Activated T-cell treated with anti-CD3 and anti-CD28 coated beads for 4 hours (primary cell): ENCODE measurements around the gene GNB1L.
"Not testable (repeated sequence)": the region's sequence is repeated elsewhere in the genome, so short reads cannot be mapped to it uniquely, and the experiment has no call there.

ENCODE experiments used
- DNase-seq: peaks from one replicate; pipeline ENCODE4 v3.0.0-alpha.2; 2020

The GNB1L gene

DNA sequence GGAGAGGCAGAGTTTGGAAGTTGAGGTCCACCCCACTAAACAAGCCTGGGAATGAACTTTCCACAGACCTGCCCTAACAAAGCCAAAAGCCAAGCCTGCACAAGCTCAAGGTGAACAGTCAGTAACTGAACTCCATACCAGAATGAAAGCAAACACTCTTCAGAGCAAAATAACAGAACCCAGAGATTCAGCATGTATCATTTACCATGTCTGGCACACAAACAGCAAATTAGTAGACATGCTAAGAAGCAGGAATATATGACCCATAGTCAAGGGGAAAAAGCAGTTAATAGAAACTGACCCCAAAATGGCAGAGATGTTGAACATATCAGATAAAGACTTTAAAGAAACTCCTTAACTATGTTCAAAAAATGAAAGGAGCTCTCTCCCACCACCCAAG lies 62.8 kb downstream of the GNB1L start:
- DNase-seq, result no peak

DNA sequence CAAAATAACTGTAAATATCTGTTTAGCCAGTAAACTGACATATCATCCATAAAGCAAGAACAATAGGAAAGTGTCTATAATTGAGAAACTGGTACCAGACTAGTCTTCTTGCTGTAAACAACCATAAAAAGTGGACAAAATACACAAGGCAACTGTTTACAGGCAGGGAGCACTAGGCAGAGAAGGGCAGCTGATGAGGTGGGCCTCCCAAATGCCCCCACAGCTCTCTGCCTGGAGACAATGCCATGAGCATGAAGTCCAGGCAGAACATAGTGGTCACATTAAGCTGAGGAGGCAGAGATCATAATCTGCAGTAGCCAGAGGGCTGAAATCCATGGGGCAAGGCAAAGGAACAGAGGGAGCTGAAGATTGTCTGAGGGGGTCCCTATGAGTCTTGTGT lies 63.4 kb downstream of the GNB1L start:
- no peak for DNase-seq

DNA sequence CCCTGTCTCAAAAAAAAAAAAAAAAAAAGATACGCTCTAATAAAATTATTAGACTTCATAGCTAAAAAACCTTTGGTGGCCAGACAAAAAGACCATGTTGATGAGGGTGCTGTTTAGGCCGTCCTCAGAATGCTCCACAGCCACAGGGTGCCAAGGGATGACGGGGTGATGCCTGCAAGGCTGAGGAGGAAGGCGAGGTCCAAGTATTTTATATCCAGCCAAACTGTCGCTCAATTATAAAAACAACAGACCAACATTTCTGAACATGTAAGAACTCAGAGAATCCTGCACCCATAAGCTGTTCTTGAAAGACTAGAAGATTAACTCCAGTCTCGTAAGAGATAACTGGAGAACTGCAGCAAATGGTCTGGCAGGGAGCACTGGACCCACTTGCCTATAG lies 64.8 kb downstream of the GNB1L start:
- no peak for DNase-seq

DNA sequence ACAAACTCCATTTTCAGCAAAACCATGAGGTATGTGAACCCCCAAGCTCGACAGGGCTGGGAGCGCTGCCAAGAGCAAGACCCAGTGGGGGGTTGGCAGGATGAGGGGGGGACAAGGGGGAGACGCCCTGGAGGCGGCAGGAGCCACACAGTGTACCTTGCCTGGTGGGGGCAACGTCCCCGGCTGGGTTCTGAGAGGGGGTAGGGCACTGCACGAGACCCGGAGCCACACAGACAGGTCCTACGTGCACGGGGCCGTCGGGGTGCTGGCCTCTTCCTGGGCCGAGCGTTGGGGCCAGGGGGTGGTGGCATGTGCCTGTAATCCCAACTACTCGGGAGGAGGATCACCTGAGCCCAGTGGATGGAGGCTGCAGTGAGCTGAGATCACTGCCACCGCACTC lies 65.3 kb downstream of the GNB1L start:
- DNase-seq, result no peak

DNA sequence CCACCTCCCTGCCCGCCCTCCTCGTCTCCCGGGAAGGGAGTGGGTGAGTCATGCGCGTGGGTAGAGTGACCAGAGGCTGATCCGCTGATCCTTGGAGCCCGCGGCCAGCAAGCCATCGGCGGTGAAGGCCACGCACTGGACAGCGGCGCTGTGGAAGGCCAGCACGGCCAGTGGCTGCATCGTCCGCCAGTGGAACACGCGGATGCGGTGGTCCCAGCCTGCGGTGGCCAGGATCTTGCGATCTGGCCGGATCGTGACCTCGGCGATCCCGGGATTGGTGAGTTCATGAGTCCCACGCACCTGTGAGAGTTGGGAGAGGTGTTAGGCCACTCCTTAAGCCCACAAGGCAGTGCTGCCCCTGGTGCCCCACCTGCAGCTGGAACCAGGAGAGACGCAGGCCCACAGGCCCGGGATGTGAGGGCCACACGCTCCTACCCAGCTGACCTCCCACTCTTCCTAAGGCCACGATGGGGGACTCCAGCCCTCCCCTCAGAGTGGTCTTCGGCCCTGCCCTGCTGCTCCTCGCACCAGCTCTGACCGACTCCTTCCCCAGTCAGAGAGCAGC lies 65.9 kb downstream of the GNB1L start:
- no peak for DNase-seq

DNA sequence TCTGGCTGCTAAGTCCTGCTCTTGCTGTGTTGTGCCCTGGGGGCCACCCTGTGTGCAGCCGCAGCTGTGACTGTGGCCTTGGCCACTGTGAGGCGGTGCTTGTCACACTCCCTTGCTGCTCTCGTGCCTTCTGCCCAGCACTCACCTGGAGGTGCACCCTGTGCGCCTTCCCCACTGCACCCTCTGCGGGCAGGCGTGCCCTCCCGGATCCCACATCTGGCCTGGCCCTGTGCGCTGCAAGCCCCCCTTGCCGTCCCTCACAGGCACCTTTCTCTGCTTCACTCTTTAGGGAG lies 66.9 kb downstream of the GNB1L start:
- no peak for DNase-seq

DNA sequence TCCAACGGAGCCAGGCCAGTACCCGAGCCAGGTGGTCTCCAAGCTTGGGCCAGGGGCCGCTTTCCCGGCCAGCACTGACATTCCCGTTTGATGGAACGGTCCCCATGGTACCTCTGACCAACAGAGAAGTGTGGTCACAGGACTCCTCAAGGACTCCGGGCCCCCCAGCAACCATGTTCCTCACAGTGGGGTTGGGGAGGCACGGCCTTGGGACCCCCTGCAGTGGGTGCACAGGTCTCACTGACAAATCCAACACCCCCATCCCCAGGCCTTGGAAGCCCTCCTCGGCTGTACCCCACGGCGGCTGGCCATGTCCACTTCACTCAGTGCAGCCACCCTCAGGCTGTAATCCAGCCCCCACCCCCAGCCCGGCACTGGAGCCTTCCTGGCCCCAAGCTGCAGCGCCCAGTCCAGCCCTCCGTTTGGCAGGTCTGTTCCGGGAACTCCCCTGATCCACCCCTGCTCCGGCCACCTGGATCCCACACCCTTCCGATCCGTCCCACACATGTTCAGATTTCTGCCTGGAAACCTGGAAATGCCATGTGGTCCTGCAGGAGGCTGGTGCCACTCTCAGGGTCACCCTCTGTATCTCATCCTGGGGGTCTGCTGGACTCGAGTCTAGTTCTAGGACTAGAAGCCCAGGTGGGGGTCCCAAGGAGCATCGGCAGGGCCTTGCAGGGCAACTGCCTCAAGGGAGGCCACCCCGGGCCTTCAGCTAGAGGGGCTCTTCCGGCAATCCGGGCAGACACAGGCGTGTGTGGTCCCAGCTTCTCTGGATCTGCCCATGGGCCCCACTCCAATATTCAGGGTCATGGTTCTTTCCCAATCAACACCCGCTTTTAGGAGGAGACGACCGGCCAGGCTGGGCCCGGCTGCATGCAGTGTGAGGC lies 67.5 kb downstream of the GNB1L start:
- no peak for DNase-seq

DNA sequence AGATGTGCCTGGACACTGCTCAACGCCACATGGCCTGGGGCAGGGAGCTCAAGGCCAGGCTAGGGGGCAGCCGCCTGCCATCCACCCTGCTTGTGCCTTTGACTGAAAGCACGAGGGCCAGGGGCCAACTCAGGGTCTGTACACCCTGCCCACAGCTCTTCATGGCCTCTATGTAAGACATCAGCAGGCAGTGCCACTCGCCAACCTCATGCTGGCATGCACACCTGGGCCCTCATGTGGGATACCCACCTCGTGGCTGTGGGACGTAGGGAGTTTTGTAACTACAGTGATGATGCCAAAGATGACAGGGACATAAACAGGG lies 68.4 kb downstream of the GNB1L start:
- no peak for DNase-seq

DNA sequence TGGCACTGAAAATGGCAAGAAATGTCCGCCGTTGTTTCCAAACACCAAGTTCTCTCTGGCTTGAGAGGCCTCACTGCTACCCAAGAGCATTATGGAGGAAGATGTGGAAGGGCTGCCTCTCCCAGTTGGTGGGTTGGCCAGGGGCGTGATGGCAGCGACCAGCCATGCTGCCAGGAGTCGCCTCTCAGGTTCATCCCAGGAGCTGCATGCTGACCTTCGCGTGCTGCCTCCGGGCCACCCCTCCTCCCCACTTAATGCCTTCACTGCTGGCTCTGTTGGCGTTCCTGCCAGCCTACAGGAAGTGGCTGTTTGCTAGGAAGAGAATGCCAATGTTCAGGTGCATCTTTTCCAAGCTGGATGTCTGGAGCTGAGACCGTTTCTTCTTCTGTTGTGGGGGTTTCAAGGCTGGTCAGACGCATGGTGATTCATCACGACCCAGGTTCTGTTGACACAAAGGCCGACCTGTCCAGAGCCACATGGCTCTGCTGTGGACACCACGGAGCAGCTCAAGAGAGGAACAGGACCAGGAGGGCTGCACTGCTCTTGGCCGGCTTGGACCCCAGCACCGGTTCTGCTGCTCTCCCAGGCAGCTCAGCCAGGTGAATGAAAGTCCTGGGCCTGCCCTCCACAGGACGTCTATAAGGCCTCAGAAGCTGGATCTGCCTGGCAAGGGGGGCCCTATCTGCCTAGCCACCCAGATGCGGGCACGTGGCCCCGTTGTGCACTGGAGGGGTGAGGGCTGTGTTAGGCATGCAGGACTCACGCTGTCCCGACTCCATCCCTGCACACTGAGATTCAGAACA lies 69.0 kb downstream of the GNB1L start:
- DNase-seq, result no peak

DNA sequence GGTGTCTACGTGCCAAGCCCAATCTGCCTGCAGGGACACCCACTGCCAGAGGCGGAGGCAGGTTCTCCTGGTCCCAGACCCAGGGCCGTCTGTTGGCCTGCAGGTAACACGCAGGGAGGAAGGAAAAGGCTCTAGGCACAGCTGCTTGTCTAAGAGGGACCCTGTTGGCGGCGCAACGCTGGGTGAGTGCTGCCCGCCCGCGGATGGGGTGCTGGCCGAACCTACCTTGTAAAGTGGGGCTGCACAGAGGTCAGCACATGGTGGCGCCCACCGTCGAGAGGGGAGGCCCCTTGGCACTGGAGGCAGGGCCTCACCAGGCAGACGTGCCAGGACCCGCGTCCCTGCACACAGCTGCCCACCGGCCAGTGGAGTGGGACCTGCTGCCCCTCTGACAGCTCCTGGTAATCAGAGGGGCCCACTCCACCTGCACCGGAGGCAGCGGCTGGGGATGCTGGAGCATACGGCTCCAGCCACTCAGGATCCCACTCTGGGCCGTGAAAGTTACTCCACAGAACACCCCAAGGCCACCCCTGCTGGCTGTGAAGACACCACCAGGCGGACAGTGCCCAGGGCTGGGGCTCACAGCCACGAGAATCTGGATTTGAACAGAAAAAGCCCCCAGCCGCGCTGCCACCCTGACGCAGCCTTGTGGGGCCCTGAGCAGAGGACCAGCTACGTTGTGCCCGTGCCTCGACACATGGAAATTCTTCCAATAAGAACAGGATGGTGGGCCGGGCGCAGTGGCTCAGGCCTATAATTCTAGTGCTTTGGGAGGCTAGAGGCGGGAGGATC lies 70.1 kb downstream of the GNB1L start:
- no peak for DNase-seq

DNA sequence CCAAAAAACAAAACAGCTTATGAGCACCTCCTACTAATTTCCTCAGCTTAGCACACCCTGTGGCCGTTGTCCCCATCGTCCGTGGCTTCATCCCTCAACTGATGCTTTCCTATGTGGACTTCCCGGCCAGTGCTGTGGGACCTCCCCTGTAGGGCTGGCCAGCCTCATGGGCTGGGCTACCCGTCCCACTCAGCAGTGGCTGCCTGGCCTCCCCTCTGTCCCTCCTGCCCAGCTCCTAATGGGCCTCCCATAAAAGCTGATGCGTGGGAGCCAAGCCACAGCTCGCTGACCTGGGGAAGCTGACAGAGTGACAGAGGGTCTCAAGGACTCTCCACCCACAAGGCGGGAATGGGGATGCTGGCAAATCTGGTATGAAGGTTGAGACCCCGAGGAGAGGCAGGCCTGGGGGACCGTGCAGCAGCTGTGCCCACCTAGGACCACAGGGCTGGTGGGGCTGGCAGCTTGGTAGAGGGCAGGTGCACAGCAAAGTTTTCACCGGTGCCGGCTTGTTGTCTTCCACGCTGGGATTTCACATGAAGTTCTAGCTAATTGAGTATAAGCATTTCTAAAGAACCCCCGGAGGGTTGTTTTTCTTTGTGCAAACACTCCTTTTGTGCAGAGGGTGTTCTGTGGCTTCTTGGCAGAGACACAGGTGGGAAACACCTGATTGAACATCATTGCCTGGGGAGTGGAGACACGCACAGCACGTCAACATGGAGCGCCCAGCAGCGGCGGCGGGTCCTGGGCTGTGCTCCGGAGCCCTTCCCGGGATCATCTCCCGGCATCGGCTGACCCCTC lies 70.9 kb downstream of the GNB1L start:
- no peak for DNase-seq

DNA sequence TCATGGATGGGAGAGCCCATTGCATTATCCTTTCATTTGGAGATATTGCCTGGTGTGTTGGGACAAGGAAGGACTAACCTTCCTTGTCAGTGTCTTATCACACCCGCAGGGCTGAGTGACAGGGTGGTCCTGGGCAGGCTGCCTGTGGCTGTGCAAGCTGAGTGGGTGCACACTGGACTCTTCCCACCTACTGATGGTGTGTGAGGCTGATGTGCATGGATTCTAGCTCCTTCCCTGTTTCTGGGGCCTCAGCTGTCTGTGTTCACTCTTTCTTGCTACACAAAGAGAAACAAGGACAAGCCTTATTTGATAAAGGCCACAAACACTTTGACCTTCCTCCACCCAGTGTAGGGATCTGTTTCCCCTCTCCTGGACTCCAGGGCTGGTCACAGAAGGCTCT lies 72.1 kb downstream of the GNB1L start:
- no peak for DNase-seq

DNA sequence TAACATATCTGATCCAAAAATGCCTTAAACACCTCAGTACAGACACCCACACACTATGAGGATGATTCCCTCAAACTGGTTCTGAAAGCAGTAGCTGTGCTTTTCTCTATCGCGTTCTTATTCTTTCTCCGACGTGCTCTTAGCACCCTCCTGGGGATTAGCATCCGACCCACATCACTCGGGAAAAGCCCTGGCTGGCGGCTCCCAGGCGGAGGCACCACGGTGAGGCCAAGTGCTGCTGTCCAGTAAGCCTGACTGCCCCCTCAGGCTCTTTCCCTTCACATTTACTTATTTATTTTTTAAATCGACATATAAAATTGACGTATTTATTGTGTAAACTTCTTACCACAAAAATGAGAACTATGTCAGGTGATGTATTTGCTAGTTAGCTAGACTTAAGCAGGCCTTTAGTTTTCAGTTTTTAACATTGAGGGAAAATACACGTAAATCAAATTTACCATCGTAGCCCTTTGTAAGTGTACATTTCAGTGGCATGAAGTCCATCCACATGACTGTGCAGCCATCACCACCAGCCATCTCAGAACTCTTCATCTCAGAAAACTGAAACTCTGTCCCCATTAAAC lies 74.9 kb downstream of the GNB1L start:
- DNase-seq, result no peak

DNA sequence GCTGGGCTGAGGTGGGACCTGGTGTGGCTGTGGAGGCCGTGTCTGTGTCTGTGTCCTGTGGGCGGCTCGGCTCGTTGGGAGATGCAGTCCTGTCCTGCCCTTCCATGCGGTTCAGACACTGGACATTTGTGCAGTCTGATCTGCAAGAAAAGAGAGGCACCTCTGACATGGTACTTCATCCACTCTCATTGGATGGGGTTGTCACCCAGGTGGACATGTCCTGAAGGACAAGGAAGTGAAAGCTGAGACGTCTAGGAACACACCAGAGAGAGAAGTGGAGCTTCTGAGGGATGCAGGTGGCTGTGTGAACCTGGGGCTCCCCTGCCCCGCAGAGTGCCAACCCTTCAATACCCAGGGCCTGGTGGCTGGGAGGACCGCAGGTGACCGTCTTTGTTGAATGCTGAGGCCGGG lies 75.7 kb downstream of the GNB1L start:
- DNase-seq, result no peak

DNA sequence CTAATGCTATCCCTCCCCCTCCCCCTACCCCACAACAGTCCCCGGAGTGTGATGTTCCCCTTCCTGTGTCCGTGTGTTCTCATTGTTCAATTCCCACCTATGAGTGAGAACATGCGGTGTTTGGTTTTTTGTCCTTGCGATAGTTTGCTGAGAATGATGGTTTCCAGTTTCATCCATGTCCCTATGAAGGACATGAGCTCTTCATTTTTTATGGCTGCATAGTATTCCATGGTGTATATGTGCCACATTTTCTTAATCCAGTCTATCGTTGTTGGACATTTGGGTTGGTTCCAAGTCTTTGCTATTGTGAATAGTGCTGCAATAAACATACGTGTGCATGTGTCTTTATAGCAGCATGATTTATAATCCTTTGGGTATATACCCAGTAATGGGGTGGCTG lies 77.5 kb downstream of the GNB1L start:
- DNase-seq, result not testable (repeated sequence)

DNA sequence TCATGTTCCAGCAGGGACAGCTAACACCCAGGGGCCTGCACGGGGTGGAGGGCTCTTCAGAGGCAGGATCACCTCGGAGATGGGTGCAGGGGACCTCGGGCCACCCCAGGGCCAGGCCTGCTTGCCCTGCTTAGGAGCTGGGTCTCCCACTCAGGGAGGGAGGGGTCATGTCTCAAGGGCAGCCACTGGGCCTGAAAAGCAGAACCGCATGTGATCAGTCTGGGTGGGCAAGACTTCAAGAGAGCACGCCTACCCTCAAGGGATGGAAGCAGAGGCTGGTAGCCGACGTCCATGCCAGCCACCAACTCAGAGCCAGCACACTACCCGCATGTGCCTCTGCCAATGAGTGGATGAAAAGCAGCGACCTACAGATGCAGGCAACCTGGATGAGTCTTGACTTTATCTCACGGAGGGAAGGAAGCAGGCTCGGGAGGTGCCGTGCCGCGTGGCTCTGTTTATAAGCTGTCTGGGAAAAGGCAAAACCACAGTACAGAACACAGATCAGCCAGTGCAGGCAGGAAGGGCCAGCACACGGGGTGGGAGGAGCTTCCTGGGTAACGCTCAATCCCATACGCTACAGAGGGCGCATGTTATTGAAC lies 78.1 kb downstream of the GNB1L start:
- no peak for DNase-seq

DNA sequence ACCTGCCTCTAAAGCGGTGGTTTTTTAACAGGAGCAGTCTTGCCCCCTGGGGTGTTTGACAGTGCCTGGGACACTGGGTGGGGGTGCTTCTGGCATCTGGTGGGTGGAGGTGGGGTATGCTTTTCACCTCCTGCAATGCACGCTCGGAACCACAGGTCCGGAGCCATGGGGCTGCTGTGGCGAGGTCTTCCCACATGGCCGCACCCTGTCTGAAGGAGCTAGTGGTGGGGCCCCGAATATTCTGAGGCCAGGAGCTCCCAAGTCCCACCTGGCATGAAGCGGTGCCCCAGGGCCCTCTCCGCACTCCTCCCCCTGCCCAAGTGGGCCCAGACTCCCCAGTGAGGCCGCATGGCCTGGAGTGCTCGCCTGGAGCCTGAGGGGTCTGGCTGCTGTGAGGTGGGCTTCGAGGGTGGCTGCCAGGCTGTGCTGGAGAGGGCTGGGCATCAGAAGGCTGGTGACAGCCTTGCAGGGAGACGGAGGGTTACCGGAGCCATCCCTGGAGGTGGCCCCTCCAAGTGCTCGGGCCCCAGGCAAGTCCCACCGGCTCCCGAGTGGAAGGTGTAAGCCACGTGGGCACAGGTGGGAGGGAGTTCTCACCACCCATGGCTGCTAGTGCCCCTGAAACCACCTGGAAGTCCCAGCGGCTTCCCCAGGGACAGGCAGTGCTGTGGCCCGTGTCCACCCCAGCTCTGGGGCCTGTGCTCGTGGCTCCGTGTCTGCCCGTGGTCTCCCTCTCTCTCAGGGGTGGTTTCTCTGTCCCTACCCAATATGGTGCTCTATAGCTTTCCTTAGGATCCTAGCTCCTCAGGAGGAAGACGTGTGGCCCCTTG lies 79.0 kb downstream of the GNB1L start:
- no peak for DNase-seq

DNA sequence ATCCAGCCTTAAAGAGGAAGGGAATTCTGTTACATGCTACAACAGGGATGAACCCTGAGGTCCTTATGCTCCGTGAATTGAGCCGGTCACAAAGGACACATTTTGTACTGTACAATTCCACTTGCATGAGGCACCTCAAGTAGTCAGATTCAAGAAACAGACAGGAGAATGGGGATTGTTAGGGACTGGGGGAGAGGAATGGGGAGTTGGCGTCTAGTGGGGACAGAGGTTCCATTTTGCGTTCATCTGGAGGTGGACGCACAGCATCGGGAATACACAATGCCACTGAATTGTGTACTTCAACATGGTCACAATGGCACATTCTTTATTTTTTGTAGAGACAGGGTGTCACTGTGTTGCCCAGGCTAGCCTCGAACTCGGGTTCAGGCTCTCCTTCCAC lies 80.0 kb downstream of the GNB1L start:
- DNase-seq, result no peak

DNA sequence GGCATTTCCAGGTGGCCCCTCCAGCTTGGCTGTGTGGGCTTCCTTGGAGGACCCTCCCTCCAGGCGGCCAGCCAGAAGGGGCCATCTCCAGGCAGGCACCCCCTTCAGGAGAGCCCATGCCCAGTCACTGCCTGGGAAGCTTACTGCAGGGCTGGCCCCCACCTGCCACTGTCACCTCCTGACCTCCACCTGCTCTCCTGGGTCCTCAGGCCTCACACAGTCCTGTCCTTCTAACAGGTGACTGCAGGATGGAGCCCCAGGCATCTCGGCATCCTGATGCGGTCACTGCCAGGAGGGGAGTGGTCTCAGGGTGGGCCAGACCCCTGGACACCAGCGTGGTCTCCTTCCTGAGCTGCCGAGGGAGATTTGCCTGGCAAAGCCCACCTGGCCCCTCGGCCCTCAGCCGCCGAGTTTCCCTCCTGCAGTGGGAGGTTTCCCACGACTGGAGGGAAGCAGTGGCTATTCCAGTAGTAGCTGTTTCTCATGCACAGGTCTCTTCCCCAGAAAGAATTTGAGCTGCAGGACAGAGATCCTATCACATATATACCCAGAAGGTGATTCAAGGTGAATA lies 81.1 kb downstream of the GNB1L start:
- DNase-seq, result no peak

DNA sequence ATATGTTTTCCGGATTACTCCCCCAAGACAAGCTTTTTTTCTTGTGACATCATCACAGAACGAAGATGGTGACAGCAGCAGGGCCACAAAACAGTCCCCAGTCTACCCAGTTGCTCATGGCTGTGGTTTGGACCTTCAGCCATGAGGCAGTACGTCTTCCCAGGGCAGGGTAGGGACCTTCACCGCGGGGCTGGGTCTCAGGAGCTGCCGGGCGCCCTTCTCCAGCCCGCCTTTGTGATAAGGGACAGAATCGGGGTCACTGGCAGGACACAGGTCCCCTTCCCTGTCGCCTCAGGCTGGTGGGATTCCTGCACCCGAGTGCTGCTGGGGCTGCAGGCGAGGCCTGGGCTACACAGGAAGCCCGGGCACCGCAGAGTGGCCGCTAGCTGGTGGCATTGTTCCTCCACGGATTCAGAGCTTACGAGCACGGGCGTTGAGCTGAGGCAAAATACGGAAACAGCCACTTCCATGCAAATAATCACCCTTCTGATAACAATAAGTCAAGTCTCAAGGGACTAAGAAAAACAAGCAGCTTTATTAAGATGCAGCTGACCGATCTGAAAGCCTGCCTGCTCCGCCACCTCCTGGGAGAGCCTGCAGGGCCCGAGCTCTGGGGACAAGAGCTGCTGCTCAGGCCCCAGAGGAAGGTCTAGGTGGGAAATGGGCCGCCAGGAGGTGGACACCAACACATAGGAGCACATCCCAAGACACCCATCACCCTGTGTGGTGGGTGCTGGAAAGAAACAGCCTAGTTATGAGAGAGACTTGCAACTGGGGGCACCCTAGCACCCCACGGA lies 81.8 kb downstream of the GNB1L start:
- no peak for DNase-seq
